Peyer's patch (tissue), 4 donors: ENCODE data around the gene ESPN.

Experiments used
- CTCF ChIP-seq, 6 experiments: fragments of 450-650 bp in 4 of 6; fragments of 200-600 bp in 2 of 6; sonication (generic) in 1 of 6; IDR thresholded peaks; one replicate each; pipeline ENCODE4 v1.5.1; 2017 to 2019; ENCODE audit warnings: antibody characterized with exemption in 6 of 6, mild to moderate bottlenecking in 3 of 6, moderate library complexity in 1 of 6
- POLR2A ChIP-seq, 2 donors: fragments of 450-650 bp; IDR thresholded peaks; one replicate each; pipeline ENCODE4 v1.5.1; 2017; ENCODE audit warnings: antibody characterized with exemption in 2 of 2, mild to moderate bottlenecking in 2 of 2, moderate library complexity in 2 of 2

DNA sequence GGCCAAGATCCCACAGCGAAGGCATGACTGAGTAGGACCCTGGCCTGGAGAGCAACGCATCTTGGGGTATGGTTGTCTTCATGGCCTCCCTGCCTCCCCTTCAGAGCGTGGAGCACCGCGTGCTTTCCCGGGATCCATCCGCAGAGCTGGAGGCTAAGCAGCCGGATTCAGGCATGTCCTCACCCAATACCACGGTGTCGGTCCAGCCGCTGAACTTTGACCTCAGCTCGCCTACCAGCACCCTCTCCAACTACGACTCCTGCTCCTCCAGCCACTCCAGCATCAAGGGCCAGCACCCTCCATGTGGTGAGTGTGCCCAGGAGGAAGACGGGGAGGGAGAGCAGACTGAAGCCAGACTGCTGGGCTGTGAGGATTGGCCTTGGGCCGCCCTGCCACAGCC is 19.8 kb downstream of the ESPN start:
- no peak for TF ChIP-seq CTCF (IDR thresholded peaks at IDR 0.05)
- no peak for TF ChIP-seq POLR2A (IDR thresholded peaks at IDR 0.05)
